Transverse colon (tissue), 3 donors: Measurements from ENCODE around the gene RAB26.
"Not testable (repeated sequence)": the region's sequence is repeated elsewhere in the genome, so short reads cannot be mapped to it uniquely, and the experiment has no call there.

Source experiments
- CTCF ChIP-seq, 5 experiments: fragments of 200-600 bp in 3 of 5; fragments of 450-650 bp in 2 of 5; sonication (generic) in 3 of 5; IDR thresholded peaks; 1 replicate in 2 of 5; 2 replicates in 3 of 5; pipeline ENCODE4 v1.5.1; 2016 to 2017; ENCODE audit warnings: antibody characterized with exemption in 5 of 5, inconsistent platforms in 3 of 5, mild to moderate bottlenecking in 2 of 5, moderate library complexity in 1 of 5
- EP300 ChIP-seq: sonication (generic); formaldehyde crosslinking; IDR thresholded peaks from one replicate; pipeline ENCODE4 v1.6.1; 2017; ENCODE audit warnings: antibody characterized with exemption, low read depth
- POLR2A ChIP-seq: fragments of 450-650 bp; IDR thresholded peaks from one replicate; pipeline ENCODE4 v1.6.1; 2016; ENCODE audit warnings: antibody characterized with exemption, mild to moderate bottlenecking, moderate library complexity

GRCh38 chr16:2112539-2113106 lies 35.8 kb upstream of the RAB26 start:
- TF ChIP-seq POLR2A; EP300; CTCF (IDR thresholded peaks at IDR 0.05): not testable (repeated sequence)
